ENCODE data around the gene RPP21. TPM values are rescaled to one million over a fixed set of nuclear protein-coding genes. Genes with fewer than 3 reads are reported as not detected.

Gene RPP21
- polyA plus RNA-seq, 1 donor from 2014 or later: 109 TPM

- Histone ChIP-seq H3K27ac (ENCODE audit: low read length) (no peak overlapping the region), H3K4me3 (ENCODE audit: low read length) (no peak overlapping the region)
- TF ChIP-seq SMC3 (conservative IDR thresholded peaks at IDR 0.05; ENCODE audit: poor library complexity) (no peak), RAD21 (conservative IDR thresholded peaks at IDR 0.05) (no peak), EP300 (conservative IDR thresholded peaks at IDR 0.05; ENCODE audit: poor library complexity, severe bottlenecking) (no peak), TAF1 (IDR thresholded peaks at IDR 0.05; ENCODE audit: low read depth) (no peak), MXI1 (conservative IDR thresholded peaks at IDR 0.05; ENCODE audit: poor library complexity, severe bottlenecking) (no peak), POLR2AphosphoS5 (IDR thresholded peaks at IDR 0.05) (no peak), REST (IDR thresholded peaks at IDR 0.05; ENCODE audit: borderline replicate concordance) (no peak), EZH2 (IDR thresholded peaks at IDR 0.05; ENCODE audit: borderline replicate concordance, insufficient read depth, low read length, poor library complexity, severe bottlenecking) (no peak)
- TF ChIP-seq, protein P1, sequence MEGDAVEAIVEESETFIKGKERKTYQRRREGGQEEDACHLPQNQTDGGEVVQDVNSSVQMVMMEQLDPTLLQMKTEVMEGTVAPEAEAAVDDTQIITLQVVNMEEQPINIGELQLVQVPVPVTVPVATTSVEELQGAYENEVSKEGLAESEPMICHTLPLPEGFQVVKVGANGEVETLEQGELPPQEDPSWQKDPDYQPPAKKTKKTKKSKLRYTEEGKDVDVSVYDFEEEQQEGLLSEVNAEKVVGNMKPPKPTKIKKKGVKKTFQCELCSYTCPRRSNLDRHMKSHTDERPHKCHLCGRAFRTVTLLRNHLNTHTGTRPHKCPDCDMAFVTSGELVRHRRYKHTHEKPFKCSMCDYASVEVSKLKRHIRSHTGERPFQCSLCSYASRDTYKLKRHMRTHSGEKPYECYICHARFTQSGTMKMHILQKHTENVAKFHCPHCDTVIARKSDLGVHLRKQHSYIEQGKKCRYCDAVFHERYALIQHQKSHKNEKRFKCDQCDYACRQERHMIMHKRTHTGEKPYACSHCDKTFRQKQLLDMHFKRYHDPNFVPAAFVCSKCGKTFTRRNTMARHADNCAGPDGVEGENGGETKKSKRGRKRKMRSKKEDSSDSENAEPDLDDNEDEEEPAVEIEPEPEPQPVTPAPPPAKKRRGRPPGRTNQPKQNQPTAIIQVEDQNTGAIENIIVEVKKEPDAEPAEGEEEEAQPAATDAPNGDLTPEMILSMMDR (IDR thresholded peaks at IDR 0.05; ENCODE audit: poor library complexity, severe bottlenecking): no peak
These were observed 7.6 kb downstream of the RPP21 start for GRCh38 chr6:30352550-30352949.

DNA sequence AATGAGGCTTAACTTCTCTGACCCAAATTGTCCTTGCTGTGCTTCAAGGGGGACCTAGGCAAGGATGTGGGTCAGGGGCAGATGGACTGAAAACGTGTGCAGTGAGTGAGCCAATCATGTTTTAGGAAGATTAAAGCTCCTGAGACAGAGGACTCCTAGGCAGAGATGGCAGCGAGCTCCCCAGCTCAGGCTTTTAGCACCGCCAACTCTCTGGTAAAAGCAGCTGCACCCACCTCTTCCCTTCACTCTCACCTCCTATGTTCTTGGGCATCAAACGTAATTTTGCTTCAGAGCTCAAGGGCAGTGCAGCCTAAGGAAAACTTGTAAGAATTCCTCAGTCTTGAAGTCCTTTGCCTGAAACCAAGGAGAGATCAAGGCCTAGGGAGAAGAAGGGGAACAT, 10.3 kb downstream of the RPP21 start:
- H3K9me2 ChIP-seq (ENCODE audit: insufficient read depth, low read length): no peaks in the 10 kb centered on the region
- no peaks in the 10 kb centered on the region for H4K20me1 ChIP-seq (ENCODE audit: insufficient read depth)
- TF ChIP-seq MXI1 (conservative IDR thresholded peaks at IDR 0.05; ENCODE audit: poor library complexity, severe bottlenecking) (no peak), POLR2AphosphoS5 (IDR thresholded peaks at IDR 0.05) (no peak), REST (IDR thresholded peaks at IDR 0.05; ENCODE audit: borderline replicate concordance) (no peak), EP300 (conservative IDR thresholded peaks at IDR 0.05; ENCODE audit: poor library complexity, severe bottlenecking) (no peak), SMC3 (conservative IDR thresholded peaks at IDR 0.05; ENCODE audit: poor library complexity) (no peak), RAD21 (conservative IDR thresholded peaks at IDR 0.05) (no peak), EZH2 (IDR thresholded peaks at IDR 0.05; ENCODE audit: borderline replicate concordance, insufficient read depth, low read length, poor library complexity, severe bottlenecking) (no peak), TAF1 (IDR thresholded peaks at IDR 0.05; ENCODE audit: low read depth) (no peak)
- TF ChIP-seq, protein P1 (IDR thresholded peaks at IDR 0.05; ENCODE audit: poor library complexity, severe bottlenecking): no peak
- H3K27me3 ChIP-seq (ENCODE audit: insufficient read depth, low read depth, low read length): peaks cover 26% of the 10 kb centered on the region
- no peak overlapping the region for H2AFZ ChIP-seq (ENCODE audit: low read depth, low read length)
- no peaks in the 10 kb centered on the region for H3K79me2 ChIP-seq (replicated peaks; ENCODE audit: insufficient read depth, low read length)
- no peaks in the 10 kb centered on the region for H3K36me3 ChIP-seq (ENCODE audit: insufficient read depth, low read length)
- H3F3A ChIP-seq (ENCODE audit: insufficient read depth, low read length, poor library complexity, severe bottlenecking): no peaks in the 10 kb centered on the region
- H3K4me3 ChIP-seq (ENCODE audit: low read length): no peak overlapping the region
- no peak overlapping the region for H3K27ac ChIP-seq (ENCODE audit: low read length)
- no peak overlapping the region for H3K9ac ChIP-seq (ENCODE audit: low read length)
- H3K4me2 ChIP-seq (ENCODE audit: low read length): no peak overlapping the region
- H3K9me3 ChIP-seq (ENCODE audit: low read length): no peaks in the 10 kb centered on the region

More at GRCh38 chr6:30352550-30352949, 7.6 kb downstream of the RPP21 start:
- Histone ChIP-seq H3K9me2 (ENCODE audit: insufficient read depth, low read length) (no peaks in the 10 kb centered on the region), H3K79me2 (replicated peaks; ENCODE audit: insufficient read depth, low read length) (no peaks in the 10 kb centered on the region), H2AFZ (ENCODE audit: low read depth, low read length) (no peak overlapping the region), H3K4me2 (ENCODE audit: low read length) (no peak overlapping the region), H3K27me3 (ENCODE audit: insufficient read depth, low read depth, low read length) (no peaks in the 10 kb centered on the region), H3F3A (ENCODE audit: insufficient read depth, low read length, poor library complexity, severe bottlenecking) (no peaks in the 10 kb centered on the region), H3K9ac (ENCODE audit: low read length) (no peak overlapping the region), H3K9me3 (ENCODE audit: low read length) (no peaks in the 10 kb centered on the region), H3K36me3 (ENCODE audit: insufficient read depth, low read length) (no peaks in the 10 kb centered on the region), H4K20me1 (ENCODE audit: insufficient read depth) (no peaks in the 10 kb centered on the region)
